Neural cell (in vitro differentiated cells): ENCODE data around the gene FOXC2.

ENCODE experiments used
- EP300 ChIP-seq: fragments of 450-650 bp; conservative IDR thresholded peaks from 2 replicates; pipeline ENCODE4 v1.6.1; 2014; ENCODE audit warnings: antibody characterized with exemption, mild to moderate bottlenecking, moderate library complexity; ENCODE audit not compliant: poor library complexity, severe bottlenecking
- EZH2 ChIP-seq: fragments of 200-600, 300-800 bp; shearing (Covaris generic), sonication (generic); IDR thresholded peaks from 2 replicates; pipeline ENCODE4 v1.6.1; 2014; ENCODE audit warnings: antibody characterized with exemption, low read length, borderline replicate concordance, mild to moderate bottlenecking; ENCODE audit not compliant: insufficient read depth, poor library complexity, severe bottlenecking
- MXI1 ChIP-seq: fragments of 450-650 bp; conservative IDR thresholded peaks from 2 replicates; pipeline ENCODE4 v1.6.1; 2014; ENCODE audit warnings: antibody characterized with exemption, mild to moderate bottlenecking; ENCODE audit not compliant: poor library complexity, severe bottlenecking
- POLR2AphosphoS5 ChIP-seq: IDR thresholded peaks from 2 replicates; pipeline ENCODE4 v1.6.1; 2012
- RAD21 ChIP-seq: fragments of 450-650 bp; conservative IDR thresholded peaks from 2 replicates; pipeline ENCODE4 v1.6.1; 2014; ENCODE audit warnings: antibody characterized with exemption, mild to moderate bottlenecking, moderate library complexity
- SMC3 ChIP-seq: fragments of 450-650 bp; conservative IDR thresholded peaks from 2 replicates; pipeline ENCODE4 v1.6.1; 2014; ENCODE audit warnings: antibody characterized with exemption, mild to moderate bottlenecking, moderate library complexity; ENCODE audit not compliant: poor library complexity
- TF ChIP-seq, protein P1 (sequence below): fragments of 450-650 bp; IDR thresholded peaks from 2 replicates; pipeline ENCODE4 v1.5.1; 2014; ENCODE audit warnings: antibody characterized with exemption, mild to moderate bottlenecking, moderate library complexity; ENCODE audit not compliant: poor library complexity, severe bottlenecking
- TF ChIP-seq, protein P2 (sequence below): IDR thresholded peaks from 2 replicates; pipeline ENCODE4 v1.6.1; 2012; ENCODE audit warnings: borderline replicate concordance

DNA sequence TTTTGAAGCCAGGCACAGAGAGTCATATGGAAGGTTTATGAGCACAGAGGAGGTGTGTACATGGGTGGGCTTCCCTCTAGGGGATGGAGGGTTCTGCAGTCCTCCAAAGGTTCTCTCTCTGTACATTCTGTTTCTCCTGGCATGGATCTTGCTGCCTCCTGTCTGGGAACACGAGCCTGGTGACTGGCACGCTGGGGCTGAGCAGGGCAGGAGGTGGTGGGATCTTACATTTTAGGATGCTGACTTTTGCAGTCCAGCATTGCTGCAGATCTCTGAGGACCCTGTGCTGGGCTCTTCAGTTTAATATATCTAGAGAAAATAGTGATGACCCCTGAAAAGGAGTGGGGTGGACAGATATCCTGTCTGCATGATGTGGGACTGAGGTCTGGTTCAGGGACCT, 34.7 kb downstream of the FOXC2 start:
- TF ChIP-seq, protein P1, sequence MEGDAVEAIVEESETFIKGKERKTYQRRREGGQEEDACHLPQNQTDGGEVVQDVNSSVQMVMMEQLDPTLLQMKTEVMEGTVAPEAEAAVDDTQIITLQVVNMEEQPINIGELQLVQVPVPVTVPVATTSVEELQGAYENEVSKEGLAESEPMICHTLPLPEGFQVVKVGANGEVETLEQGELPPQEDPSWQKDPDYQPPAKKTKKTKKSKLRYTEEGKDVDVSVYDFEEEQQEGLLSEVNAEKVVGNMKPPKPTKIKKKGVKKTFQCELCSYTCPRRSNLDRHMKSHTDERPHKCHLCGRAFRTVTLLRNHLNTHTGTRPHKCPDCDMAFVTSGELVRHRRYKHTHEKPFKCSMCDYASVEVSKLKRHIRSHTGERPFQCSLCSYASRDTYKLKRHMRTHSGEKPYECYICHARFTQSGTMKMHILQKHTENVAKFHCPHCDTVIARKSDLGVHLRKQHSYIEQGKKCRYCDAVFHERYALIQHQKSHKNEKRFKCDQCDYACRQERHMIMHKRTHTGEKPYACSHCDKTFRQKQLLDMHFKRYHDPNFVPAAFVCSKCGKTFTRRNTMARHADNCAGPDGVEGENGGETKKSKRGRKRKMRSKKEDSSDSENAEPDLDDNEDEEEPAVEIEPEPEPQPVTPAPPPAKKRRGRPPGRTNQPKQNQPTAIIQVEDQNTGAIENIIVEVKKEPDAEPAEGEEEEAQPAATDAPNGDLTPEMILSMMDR, result no peak
- TF ChIP-seq POLR2AphosphoS5, result no peak
- no peak for TF ChIP-seq SMC3
- no peak for TF ChIP-seq EP300
- TF ChIP-seq EZH2, result no peak
- TF ChIP-seq, protein P2, sequence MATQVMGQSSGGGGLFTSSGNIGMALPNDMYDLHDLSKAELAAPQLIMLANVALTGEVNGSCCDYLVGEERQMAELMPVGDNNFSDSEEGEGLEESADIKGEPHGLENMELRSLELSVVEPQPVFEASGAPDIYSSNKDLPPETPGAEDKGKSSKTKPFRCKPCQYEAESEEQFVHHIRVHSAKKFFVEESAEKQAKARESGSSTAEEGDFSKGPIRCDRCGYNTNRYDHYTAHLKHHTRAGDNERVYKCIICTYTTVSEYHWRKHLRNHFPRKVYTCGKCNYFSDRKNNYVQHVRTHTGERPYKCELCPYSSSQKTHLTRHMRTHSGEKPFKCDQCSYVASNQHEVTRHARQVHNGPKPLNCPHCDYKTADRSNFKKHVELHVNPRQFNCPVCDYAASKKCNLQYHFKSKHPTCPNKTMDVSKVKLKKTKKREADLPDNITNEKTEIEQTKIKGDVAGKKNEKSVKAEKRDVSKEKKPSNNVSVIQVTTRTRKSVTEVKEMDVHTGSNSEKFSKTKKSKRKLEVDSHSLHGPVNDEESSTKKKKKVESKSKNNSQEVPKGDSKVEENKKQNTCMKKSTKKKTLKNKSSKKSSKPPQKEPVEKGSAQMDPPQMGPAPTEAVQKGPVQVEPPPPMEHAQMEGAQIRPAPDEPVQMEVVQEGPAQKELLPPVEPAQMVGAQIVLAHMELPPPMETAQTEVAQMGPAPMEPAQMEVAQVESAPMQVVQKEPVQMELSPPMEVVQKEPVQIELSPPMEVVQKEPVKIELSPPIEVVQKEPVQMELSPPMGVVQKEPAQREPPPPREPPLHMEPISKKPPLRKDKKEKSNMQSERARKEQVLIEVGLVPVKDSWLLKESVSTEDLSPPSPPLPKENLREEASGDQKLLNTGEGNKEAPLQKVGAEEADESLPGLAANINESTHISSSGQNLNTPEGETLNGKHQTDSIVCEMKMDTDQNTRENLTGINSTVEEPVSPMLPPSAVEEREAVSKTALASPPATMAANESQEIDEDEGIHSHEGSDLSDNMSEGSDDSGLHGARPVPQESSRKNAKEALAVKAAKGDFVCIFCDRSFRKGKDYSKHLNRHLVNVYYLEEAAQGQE, result no peak
- no peak for TF ChIP-seq RAD21
- no peak for TF ChIP-seq MXI1
